NCI-H2029 (cell line): ENCODE results near the gene SH2D6.
"Not testable (repeated sequence)": the region's sequence is repeated elsewhere in the genome, so short reads cannot be mapped to it uniquely, and the experiment has no call there.

Experiments used
- DNase-seq: peaks from one replicate; lab custom pipeline; 2025; lab: John Stamatoyannopoulos, UW

SH2D6 gene

GRCh38 chr2:85398426-85399182 is 19.9 kb upstream of the SH2D6 start:
- no peak for DNase-seq

DNA sequence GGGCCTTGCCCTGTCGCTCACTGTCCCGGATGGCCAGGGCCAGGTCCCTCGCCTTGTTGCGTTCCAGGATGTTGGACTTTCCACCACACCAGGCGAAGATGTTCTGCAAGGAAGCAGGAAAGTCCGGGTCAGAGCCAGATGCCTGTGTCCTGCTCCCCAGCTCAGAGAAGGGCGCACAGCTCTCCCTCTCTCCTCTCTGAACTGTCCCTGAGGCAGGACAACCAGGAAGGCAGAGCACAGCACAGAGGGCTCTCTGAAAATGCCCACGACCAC is 19.4 kb upstream of the SH2D6 start:
- no peak for DNase-seq

GRCh38 chr2:85400023-85400422 is 18.5 kb upstream of the SH2D6 start:
- peak; percentile 62 for DNase-seq

DNA sequence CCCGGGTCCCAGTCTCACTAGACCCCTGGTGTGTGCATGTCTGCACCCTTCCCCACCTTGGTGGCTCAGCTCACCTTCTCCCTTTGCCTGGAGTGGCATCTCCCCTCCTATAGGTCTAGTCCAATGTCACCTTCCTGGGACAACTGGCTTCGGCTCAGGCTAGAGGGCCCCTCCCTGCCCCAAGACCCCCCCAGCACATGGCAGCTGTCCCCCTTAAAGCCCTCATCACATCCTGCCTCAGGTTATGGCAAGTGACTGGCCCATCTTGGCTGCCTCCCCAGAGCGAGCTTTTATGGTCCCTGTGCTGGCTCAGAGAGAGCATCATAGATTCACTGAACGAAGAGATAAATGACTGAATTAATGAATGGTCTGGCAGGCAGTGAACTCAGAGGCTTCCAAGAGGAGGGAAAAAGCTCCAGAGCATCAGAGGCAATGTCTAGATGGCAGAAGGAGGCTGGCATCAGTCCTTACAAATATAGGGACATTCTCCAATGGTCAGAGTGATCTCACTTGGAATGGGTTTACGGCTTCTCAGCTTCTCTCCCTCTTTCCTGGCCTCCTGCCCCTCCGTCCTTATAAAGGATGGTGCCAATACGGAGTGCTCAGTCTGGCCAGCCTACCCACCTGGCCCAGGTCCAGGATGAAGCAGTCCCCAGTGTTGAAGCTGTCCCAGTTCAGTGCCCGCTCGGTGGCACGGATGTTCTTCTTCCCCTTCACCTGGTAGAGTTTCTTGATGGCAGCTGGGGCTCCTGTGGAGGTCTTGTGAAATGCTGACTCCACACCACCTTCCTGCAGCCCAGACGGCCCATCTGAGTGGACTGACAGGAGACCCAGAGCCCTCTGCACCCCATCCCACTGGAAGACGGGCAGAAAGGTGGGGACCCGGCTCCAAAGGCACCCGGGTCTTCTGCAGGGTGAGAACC is 17.7 kb upstream of the SH2D6 start:
- DNase-seq, result peak; percentile 32

DNA sequence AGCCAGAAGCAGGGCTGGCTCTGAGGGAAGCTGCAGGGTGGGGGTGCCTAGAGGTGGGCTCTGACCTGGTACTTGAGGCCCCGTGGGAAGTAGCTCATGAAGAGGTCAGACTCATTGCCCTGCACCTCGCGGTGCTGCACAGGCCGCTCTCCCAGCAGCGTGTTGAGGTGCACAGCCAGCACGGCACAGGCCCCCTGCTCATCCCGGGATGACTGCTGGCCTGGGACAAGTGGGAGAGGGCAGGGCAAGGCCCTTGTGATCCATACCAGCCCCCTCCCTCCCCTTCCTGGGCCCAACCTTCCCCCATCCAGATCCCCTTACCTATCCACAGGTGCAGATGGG is 17.1 kb upstream of the SH2D6 start:
- no peak for DNase-seq

DNA sequence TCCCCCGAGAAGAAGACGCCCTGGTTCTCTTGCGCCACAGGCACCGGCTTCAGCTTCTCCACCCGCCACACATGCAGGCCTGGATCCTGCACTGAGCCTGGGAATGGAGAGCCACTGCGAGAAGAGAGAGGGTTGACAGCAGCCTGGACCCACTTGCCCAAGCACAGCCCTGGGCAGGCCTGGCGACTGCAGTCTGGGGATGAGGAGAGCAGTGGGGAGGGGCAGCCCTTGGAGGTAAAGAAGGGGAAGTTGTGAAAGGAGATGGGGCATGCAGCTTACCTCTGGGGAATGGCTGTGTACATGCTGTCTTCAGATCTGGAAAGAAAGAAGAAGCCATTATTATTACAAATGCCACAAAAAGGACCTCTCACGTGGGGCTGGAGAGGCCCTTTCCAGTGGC is 16.7 kb upstream of the SH2D6 start:
- DNase-seq, result no peak

- no peak for DNase-seq
Observed at GRCh38 chr2:85405201-85406059, 13.1 kb upstream of the SH2D6 start.

- no peak for DNase-seq
Observed at GRCh38 chr2:85409845-85410583, 8.5 kb upstream of the SH2D6 start, which contains the start of gene CAPG. CAPG (minus strand) TSS chr2:85410366; CDS start chr2:85402145, 8,221 bp downstream.

DNA sequence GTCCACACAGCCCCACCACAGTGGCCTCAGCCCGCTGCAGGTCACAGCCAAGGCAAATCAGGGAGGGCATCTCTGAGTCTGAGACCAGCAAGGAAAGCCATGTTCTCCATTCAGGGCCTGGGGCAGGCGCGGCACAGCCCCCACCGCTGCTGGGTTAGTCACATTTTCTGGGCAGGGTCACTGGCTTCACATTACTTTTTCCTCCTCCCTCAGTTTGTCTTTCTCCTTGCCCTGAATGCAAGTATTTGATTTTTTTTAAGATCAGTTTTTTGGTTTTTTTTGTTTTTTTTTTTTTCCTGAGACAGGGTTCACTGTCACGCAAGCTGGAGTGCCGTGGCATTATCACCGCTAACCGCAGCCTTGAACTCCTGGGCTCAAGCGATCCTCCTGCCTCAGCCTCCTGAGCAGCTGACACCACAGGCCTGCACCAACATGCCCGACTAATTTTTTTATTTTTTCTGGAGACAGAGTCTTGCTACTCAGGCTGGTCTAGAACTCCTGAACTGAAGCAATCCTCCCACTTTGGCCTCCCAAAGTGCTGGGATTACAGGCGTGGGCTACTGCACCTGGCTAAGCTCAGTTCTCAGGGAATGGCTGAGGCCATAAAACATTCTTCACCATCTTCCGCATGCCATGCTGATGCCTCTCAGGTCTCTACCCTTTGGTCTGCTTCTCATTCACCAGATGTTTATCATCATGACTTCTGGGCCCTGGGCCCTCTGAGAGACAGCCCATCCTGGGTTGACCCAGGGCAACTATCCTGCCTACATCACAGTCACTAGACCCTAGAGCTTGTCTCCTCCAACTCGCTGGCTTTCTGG is 7.7 kb upstream of the SH2D6 start:
- DNase-seq, result no peak

DNA sequence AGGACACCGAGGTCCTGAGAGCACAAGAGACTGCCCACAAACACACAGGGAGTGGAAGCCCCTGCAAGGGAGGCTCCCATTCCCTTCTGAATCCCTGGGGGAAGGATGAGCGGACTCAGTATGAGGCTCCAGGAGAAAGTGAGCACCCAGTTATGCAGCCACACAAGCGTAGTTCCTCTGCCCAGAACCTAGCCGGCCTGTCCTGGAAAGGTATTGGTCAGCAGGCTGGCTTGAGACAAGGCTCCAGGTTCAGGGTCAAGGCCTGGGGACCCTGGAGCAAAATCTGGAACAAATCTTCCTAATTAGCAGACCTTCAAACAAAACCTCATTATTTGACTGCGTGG is 7.1 kb upstream of the SH2D6 start:
- DNase-seq, result no peak

DNA sequence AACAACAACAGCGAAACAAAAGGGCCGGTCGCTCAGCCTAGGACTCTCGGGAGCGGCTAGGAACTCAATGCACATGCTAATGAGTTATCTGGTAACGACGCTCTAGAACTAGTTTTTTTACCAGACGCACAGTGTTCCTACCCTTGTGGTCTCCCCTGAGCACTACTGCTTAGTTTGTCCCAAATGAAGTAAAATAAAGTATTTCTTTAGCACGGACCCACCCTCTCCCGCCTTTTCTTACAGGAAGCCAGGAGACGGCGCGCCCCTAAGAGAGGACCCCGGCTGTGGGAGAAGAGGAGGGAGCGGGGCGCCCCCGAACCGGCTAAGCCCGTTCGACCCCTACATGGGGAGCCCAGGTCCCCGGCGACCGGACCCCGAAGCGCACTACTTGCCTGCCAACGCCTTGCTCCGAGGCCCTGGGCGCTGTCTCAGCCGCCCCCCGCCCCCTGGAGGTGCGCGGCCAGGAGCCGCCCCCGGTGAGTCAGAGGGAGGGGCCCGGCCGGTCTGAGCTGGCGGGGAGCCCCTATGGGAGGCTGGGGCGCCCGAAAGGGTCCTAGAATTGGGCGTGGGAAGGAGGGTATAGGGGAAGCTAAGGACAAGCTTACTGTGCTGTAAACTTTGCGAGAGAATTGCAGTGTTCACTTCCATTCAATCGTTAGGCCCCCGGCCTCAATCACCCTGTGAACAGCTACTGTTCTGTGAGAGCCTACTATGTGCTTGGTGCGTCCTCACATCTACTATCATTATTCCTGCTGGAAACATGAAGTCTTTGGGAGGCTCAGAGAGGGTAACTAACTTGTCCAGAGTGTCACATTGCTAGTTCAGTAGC is 4.7 kb upstream of the SH2D6 start:
- no peak for DNase-seq

DNA sequence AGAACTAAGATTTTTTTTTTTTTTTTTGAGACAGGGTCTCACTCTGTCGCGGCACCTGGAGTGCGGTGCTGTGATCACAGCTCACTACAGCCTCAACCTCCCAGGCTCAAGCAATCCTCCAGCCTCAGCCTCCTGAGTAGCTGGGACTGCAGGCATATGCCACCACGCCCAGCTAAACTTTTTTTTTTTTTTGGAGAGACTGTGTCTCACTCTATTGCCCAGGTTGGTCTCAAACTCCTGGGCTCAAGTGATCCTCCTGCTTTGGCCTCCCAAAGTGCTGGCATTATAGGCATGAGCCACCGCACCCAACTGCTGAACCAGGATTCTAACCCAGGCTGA is 4.1 kb upstream of the SH2D6 start:
- not testable (repeated sequence) for DNase-seq

GRCh38 chr2:85414761-85415553 is 3.6 kb upstream of the SH2D6 start:
- no peak for DNase-seq

DNA sequence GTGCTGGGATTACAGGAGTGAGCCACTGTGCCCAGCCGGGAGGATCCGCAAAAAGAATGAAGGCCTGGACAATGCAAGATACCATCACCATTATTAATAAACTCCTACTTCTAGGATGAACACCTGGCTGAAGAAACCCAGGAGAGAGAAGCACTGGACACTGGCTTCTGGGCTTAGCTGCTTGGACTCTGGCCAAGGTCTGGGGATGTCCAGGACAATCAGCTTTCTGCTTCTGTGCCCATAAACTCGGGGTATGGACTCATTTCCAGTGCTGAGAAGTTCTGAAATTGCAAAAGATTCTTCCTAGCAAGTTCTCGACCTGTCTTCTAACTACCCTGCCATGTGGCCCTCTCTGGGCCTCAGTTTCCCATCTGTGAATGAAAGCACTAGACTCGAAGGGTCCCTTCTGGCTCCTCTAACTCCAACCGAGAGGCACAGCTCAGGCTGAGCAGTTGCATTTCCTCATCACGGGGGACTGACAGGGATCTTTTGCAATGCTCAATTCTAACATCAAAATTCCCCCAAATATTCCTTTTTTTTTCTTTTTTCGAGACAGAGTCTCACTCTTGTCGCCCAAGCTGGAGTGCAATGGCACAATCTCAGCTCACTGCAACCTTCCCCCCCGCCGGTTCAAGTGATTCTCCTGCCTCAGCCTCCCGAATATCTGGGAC is 2.4 kb upstream of the SH2D6 start:
- DNase-seq, result no peak

DNA sequence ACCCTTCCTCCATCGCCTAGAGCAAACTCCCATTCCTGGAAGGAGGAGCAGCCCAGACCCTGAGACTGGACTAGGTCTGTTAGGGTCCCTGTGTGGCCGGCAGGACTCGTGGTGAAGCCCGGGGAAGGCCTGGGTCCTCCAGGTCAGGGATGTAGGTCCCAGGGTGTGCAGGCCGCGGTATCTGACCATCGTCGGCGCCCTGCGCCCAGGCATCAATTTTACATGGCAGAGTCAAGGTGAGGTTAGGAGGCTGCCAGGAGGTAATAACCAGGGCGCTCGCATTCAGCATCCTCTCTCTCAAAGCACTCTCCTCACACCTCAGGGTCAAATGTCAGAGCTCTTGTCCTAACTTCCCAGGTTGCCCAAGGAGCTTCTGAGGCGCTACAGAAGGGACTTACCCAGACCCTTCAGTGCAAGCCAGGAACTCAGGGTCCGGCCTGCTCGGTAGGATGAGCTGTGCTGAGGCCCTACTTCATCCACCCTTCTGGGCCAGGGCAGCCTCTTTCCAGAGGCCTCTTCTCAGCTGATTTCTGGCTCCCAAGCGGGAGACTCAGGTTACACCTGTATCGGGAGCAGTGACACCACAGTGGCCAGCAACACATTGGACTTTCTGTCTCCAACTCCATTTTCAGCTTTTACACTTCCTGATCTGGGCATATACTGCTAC is 628 bp downstream of the SH2D6 start:
- no peak for DNase-seq

DNA sequence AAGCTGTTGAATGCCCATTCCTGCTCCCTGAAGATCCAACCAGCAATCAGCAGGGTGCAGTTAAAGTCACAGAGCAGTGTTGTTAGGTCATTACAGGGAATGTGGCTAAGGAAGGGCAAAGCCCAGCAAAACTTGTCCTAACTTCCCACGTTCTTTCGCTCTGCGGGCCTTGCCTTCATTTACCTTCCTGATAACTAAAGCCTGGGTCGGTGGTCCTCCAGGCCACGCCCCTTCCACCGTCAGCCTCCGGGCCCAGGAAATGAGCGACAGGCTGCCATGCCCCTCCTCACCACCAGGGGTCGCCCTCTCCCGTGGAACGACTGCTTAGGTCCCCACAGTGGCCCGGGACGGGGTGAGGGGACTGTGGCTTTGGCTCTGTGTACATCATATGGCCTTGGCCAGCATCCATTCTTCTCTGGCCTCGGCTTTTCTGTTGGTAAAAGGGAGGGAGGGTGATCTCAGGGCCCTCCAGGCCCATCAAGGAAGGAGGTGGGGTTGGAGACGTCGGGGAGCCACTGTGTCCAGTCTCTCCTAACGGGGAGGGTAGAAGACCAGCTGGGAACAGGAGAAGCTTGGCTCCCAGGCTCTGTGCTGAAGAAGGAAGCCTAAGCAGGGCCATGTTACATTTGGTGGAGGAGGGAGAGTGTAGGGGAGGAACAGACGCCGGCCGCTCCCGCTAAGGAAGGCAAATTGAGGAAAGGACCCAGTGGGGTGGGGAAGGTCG is 2.2 kb downstream of the SH2D6 start:
- DNase-seq, result peak; percentile 82

DNA sequence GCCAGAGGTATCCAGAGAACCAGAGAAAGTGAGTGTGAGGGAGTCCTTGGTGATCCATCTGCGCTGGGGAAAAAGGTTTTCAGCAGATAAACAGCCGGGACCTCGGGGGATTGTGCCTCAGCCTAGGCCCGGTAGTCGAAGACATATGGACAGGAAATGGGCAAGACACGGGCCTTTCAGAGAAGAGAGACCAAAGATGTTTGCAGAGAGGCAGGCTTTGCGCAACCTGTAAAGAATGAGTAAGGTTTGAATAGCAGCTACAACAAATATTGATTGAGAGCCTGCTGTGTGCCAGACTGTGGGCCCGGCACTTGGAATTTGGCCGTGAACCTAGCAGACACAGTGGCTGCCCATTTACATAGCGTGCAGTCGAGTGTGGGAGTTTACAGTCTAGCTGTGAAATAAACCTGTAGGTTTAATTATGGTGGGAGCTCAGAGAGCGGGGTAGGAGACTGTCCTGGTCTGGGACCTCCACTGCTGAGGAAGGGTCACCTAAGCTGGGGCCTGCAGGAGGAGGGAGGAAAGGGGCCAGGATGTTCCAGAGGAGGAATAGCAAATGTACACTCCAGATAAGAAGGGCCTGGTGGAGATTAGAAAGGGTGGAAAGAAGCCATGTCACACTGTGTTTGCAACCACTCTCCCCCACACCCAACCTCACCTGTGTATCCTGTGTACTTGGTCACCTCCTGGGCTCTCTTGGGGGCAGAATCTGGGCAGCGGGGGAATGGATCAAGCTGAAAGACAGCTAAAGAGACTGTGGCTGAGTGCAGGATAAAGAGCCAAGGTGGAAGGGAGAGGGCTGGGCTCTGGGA is 3.0 kb downstream of the SH2D6 start:
- DNase-seq, result peak; percentile 77
